ENCODE measurements around the gene DCAKD. TPM values are rescaled to one million over a fixed set of nuclear protein-coding genes. Genes with fewer than 3 reads are reported as not detected.

Gene DCAKD
- total RNA-seq, 1 experiment from 2014 or later = 33.0 TPM

DNA sequence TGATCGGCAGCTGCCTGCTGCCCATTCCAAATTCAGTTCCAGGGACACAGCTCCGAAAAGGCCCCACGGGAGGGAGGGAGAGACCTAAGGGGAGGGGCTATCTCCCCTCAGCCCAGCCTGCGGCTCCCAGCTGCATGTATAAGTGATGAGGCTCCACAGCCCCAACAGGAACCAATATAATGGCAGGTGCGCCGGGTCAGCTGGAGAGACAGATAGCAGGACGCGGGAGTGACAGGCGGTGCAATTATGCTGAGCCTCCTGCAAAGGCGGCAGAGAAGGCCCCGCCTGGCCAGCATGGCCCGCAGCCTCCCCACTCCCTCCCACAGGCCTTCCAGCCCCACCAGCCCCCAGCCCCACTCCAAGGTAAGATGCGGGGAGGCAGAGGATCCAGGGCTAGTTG lies 75.2 kb downstream of the DCAKD start:
- DNase-seq (ENCODE audit: low spot score) = no peak

Other genes starting within 250 kb of the DCAKD start
- 89.1 and 114 TPM in 2 replicates for gene GJC1, start 221.3 kb downstream of the DCAKD start, total RNA-seq (2014; rRNA removed; shearing (Covaris generic))
- not detected in 2 replicates for gene HIGD1B, start 203.7 kb downstream of the DCAKD start, total RNA-seq (2014; rRNA removed; shearing (Covaris generic))
- gene EFTUD2, start 152.2 kb downstream of the DCAKD start, total RNA-seq (2014; rRNA removed; shearing (Covaris generic)) = 185 and 215 TPM in 2 replicates
- not detected in 2 replicates for gene GFAP, start 136.1 kb downstream of the DCAKD start, total RNA-seq (2014; rRNA removed; shearing (Covaris generic))
- 9.8 and 16.3 TPM in 2 replicates for gene KIF18B, start 103.9 kb downstream of the DCAKD start, total RNA-seq (2014; rRNA removed; shearing (Covaris generic))
- 22.9 and 28.2 TPM in 2 replicates for gene C1QL1, start 83.3 kb downstream of the DCAKD start, total RNA-seq (2014; rRNA removed; shearing (Covaris generic))
- gene NMT1, start 9.7 kb upstream of the DCAKD start, total RNA-seq (2014; rRNA removed; shearing (Covaris generic)) = 151 and 733 TPM in 2 replicates
- 168 and 189 TPM in 2 replicates for gene PLCD3, start 80.9 kb upstream of the DCAKD start, total RNA-seq (2014; rRNA removed; shearing (Covaris generic))
- 4.7 and 10.3 TPM in 2 replicates for gene ACBD4, start 84.1 kb upstream of the DCAKD start, total RNA-seq (2014; rRNA removed; shearing (Covaris generic))
- gene HEXIM1, start 96.8 kb upstream of the DCAKD start, total RNA-seq (2014; rRNA removed; shearing (Covaris generic)) = 8.4 and 8.6 TPM in 2 replicates
- gene HEXIM2, start 110.2 kb upstream of the DCAKD start, total RNA-seq (2014; rRNA removed; shearing (Covaris generic)) = 10.1 and 19.9 TPM in 2 replicates
- 36.3 and 44.8 TPM in 2 replicates for gene FMNL1, start 170.3 kb upstream of the DCAKD start, total RNA-seq (2014; rRNA removed; shearing (Covaris generic))
- gene SPATA32, start 210.5 kb upstream of the DCAKD start, total RNA-seq (2014; rRNA removed; shearing (Covaris generic)) = not detected in 2 replicates

Measured in A172 (cell line).